GM19351 (cell line): ENCODE measurements around the gene AKNA.

Experiments used
- ATAC-seq: cut with Tn5 transposase; IDR thresholded peaks from one replicate; pipeline ENCODE4 v1.9.1; 2021; ENCODE audit warnings: mild to moderate bottlenecking, moderate library complexity; ENCODE audit not compliant: unreplicated experiment

Gene AKNA

GRCh38 chr9:114308361-114308950 lies 79.3 kb downstream of the AKNA start:
- no peak for ATAC-seq

GRCh38 chr9:114307899-114308267 lies 79.9 kb downstream of the AKNA start:
- ATAC-seq, result no peak

- no peak for ATAC-seq
These were observed 83.2 kb downstream of the AKNA start for GRCh38 chr9:114304416-114305188.

GRCh38 chr9:114303977-114304376 lies 83.8 kb downstream of the AKNA start:
- no peak for ATAC-seq

GRCh38 chr9:114303571-114303970 lies 84.2 kb downstream of the AKNA start:
- ATAC-seq, result no peak

- no peak for ATAC-seq
These were observed 85.1 kb downstream of the AKNA start for GRCh38 chr9:114302727-114303126.

- no peak for ATAC-seq
These were observed 85.8 kb downstream of the AKNA start for GRCh38 chr9:114301798-114302565.

- no peak for ATAC-seq
These were observed 86.7 kb downstream of the AKNA start for GRCh38 chr9:114300846-114301797.

GRCh38 chr9:114300153-114300845 lies 87.5 kb downstream of the AKNA start:
- ATAC-seq, result no peak

- no peak for ATAC-seq
These were observed 88.3 kb downstream of the AKNA start for GRCh38 chr9:114299286-114300152.

GRCh38 chr9:114296338-114296737 lies 91.4 kb downstream of the AKNA start:
- no peak for ATAC-seq

GRCh38 chr9:114294664-114295063 lies 93.1 kb downstream of the AKNA start:
- ATAC-seq, result no peak

GRCh38 chr9:114291886-114292590 lies 95.7 kb downstream of the AKNA start:
- no peak for ATAC-seq

GRCh38 chr9:114291064-114291474 lies 96.7 kb downstream of the AKNA start:
- ATAC-seq, result peak; percentile 51

GRCh38 chr9:114290561-114290986 lies 97.2 kb downstream of the AKNA start:
- no peak for ATAC-seq

- ATAC-seq, result no peak
These were observed 98.0 kb downstream of the AKNA start for GRCh38 chr9:114289571-114290481.

- no peak for ATAC-seq
These were observed 98.7 kb downstream of the AKNA start for GRCh38 chr9:114289106-114289505.
